GM21529 (cell line): ENCODE results near the gene EI24.

ENCODE experiments used
- ATAC-seq: cut with Tn5 transposase; IDR thresholded peaks from one replicate; pipeline ENCODE4 v1.9.1; 2021; ENCODE audit not compliant: unreplicated experiment

Gene EI24

GRCh38 chr11:125578783-125579182 lies 9.5 kb downstream of the EI24 start:
- ATAC-seq, result no peak

- ATAC-seq, result no peak
These were observed 10.5 kb downstream of the EI24 start for GRCh38 chr11:125579811-125580210.

GRCh38 chr11:125583496-125583895 lies 14.2 kb downstream of the EI24 start:
- no peak for ATAC-seq

DNA sequence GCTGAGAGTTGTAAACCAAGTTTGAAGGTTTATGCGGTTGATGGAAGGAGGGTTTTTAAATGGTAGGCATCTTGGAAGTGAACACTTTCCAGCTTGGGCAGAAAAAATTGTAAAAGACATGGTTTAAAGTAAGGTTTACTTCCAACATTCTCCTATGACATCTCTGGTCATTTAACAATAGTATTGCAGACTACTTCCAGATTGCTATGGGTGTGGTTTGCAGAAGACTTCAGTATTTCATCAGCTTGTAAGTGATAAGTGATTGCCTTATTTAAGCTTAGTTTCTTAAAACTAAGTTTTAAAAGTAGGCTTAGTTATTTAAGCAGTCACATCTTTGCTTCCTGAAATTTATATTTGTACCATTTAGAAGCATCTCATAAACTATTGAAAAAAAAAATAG lies 16.2 kb downstream of the EI24 start:
- no peak for ATAC-seq

DNA sequence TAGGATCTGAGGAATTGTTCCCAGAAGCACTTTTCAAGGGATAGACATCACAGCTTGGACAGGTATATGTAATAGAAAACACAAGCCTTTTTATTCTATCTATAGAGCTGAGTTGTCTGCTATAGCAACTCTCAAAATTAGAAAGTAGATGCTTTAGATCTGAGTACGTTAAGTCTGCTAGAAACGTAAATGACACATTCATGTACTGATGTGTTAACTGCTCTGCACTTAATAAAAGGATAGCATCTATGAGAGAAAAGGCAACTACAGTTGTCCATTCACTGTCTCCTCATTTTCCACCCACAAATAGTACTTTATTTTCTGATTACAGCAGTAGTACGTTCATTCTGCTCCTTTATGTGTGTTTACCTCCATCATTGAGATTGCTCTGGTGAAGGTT lies 17.3 kb downstream of the EI24 start:
- no peak for ATAC-seq

- ATAC-seq, result no peak
These were observed 18.2 kb downstream of the EI24 start for GRCh38 chr11:125587480-125587879.

GRCh38 chr11:125588505-125588904 lies 19.2 kb downstream of the EI24 start:
- no peak for ATAC-seq

- peak; percentile 19 for ATAC-seq
These were observed 22.5 kb downstream of the EI24 start for GRCh38 chr11:125591649-125592304.

DNA sequence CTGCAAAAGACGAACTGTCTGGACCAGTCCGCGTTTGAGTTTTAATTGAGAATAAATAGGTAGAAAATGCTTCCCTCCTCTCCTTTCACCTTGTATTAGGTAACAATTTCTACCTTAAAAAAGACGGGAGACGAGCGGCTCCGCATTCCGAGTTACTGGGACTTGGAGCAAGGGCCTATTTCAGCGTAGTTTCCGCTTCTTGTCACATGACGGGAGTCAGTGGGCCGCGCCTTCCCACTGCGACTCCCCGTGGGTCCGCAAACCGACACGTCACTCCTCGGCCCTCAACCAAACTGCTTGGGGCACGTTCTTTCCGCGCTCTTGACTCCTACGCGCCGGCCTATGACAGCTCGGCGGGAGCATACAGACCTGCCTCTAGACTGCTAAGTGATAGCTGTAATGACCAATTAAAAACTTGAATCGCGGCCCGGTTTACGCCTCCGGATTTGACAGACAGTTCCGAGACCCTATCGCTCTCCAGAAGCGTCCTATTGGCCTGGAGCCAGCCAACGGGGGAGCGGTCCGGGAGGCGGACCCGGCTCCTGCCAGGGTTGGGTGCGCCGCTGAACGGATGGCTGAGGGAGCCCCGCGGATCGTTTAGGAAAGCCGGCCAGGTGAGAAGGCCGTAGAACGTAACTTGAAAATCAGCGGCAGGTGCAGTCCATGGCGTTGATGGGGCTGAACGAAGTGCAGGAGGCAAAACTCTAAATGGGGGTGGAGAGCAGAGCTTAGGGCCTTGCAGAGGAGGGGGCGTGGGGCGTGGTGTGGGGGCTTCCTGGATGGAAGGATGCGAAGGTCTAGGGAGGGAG lies 23.2 kb downstream of the EI24 start, which contains the start of gene STT3A:
STT3A (plus strand) TSS at position 548 of the 809 bp plus-strand sequence. CDS start 3,064 bp downstream, outside the sequence.
- peak; percentile 96 for ATAC-seq

DNA sequence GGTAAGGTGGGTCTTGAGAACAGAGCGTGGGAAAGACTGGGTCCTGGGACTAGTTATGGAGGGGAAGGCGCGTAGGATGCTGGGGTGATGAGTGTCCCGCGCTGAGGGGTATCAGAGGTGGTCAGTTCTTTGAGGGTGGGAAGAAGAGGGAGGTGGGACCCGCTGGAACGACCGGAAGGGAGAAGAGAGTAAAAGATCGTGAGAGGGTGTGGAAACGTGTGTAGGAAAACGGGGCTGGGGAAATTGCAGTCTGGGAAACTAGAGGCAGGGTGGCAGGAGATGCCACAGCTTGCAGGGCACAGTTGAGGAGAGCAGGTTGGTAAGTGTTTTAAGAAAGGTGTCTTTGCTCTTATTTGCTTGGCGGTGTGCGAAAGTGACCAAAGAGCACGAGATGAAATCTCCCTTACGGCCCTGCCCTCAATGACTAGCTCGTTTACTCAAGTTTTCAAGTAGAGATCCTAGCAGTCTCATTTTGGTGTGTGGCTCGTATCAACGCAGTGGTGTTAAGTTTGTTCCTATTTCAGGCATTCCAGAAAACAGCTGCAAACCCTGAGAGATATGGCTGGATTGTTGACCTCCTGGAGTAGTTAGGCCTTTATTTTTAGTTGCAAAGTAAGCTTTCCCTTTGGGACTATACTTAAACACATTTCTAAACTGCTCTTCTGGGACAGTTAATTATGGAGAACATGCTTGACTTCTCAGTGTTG lies 24.0 kb downstream of the EI24 start:
- ATAC-seq, result no peak

- no peak for ATAC-seq
These were observed 25.7 kb downstream of the EI24 start for GRCh38 chr11:125594958-125595357.

DNA sequence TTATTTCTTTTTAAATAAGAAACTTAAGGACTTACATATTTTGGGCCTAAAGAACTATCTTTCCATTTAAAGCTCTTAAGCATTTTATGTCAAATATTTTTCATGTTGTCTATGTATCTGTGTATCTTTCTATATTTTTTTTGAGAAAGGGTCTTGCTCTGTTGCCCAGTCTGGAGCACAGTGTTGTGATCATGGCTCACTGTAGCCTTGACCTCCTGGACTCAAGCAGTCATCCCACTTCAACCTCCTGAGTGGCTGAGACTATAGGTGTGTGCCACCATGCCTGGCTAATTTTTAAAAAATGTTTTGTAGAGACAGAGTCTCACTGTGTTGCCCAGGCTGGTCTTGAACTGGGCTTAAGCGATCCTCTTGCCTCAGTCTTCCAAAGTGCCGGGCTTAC lies 31.4 kb downstream of the EI24 start:
- ATAC-seq, result no peak

GRCh38 chr11:125603207-125603606 lies 33.9 kb downstream of the EI24 start:
- ATAC-seq, result no peak

- no peak for ATAC-seq
These were observed 36.1 kb downstream of the EI24 start for GRCh38 chr11:125605417-125605816.

DNA sequence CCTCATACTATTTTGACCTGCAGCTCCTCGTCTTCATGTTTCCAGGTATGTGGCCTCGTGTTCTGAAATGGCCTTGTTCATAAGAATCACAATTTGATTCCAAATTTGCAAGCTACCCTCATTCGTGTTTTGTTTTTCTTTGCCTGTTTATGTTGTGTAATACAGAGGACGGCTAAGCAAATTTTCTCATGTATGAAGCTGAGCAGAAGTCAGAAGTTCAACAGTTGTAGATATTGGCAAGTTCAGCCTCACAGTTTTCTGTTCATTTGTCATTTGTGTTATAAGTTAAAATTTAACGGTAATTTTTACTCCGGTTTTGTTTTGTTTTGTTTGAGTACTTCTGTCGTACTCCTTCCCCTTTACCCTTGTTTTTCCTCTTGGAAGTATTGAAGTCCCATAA lies 40.3 kb downstream of the EI24 start:
- no peak for ATAC-seq

GRCh38 chr11:125618383-125618782 lies 49.1 kb downstream of the EI24 start:
- ATAC-seq, result no peak

DNA sequence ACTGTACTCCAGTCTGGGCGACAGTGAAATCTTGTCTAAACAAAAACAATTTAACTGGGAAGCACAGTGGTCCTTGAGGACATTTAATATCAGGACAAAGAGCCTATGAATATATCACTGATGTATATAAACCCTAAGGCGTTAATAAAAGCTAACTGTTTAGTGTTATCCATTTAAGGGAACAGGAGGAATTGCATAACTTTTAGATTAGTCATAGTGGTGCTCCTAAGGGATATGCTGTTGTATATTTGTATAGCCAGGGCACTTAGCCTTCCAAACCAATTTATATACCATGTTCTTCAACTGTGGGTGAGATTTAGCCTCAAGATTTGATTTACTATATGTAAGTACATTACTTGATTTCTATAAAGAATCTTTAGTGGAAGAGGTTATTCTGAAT lies 52.7 kb downstream of the EI24 start:
- ATAC-seq, result no peak

- no peak for ATAC-seq
These were observed 53.8 kb downstream of the EI24 start for GRCh38 chr11:125623064-125623463.

DNA sequence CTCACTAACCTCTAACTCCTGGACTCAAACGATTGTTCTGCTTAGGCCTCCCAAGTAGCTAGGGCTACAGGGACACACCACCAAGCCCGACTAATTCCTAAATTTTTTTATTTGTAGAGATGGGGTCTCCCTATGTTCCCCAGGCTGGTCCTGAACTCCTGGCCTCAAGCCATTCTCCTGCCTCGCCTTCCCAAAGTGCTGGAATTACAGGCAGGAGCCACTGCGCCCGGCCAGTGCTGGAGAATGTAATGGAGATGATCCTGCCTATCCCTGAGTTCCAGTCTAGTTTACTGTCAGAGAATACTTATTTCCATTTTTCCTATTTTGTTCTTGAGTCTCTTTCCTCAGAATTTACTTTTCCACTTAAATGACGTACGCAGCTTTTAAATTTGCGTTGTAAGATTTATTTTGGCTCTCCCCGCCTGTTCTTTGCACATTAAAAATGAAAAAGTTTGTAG lies 55.5 kb downstream of the EI24 start, which contains the start of gene CHEK1:
CHEK1 (plus strand) TSS at position 408 of the 458 bp plus-strand sequence. CDS start 1,606 bp downstream, outside the sequence.
- ATAC-seq, result no peak

- ATAC-seq, result no peak
These were observed 56.0 kb downstream of the EI24 start for GRCh38 chr11:125625225-125625629.

DNA sequence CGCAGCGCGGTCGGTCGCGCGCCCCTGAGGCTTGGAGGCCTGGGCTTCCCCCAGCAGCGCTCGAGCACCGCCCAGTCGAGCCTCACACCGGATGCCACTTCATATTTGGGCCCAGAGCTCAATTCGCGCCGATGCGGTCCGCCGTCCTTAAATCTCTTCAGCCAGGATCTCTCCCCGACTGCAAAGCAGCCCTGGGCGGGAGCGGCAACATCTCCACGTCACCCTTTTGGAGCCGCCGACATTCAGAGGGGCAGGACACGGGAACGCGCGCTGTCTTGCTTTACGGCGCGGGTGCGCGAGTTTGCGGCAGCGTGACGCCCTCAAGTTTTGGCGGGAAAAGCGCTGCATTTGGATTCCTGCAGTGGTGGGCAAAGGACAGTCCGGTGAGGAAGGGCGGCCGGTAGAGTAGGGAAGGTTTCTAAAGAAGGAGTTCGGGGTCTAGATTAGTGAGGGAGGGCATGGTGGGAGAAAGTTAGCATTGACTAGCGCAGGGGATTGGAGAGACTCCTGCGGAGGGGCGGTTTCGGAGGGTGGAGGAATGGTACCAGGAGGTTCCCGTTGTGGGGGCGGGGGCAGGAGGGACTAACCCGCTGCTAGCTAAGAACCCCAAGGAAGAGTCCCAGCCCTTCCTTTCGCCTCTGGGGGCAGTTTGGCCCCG lies 56.5 kb downstream of the EI24 start:
- ATAC-seq, result peak; percentile 80
